Brain microvascular endothelial cell (primary cell): ENCODE data around the gene TRIM38.

ENCODE experiments used
- DNase-seq: peaks from one replicate; pipeline ENCODE4 v3.0.0-alpha.2; 2020
- H3K27ac ChIP-seq: fragments of 250-450 bp; sonication (Bioruptor Pico); 2 replicates; pipeline ENCODE4 v1.5.1; 2020; ENCODE audit warnings: mild to moderate bottlenecking, moderate library complexity
- H3K27me3 ChIP-seq: fragments of 250-450 bp; sonication (Bioruptor Pico); replicated peaks from 2 replicates; pipeline ENCODE4 v1.5.1; 2020; ENCODE audit warnings: mild to moderate bottlenecking
- H3K36me3 ChIP-seq: fragments of 250-450 bp; sonication (Bioruptor Pico); replicated peaks from 2 replicates; pipeline ENCODE4 v1.5.1; 2020; ENCODE audit warnings: mild to moderate bottlenecking
- H3K4me3 ChIP-seq: 2 replicates; pipeline ENCODE4 v1.5.1; 2011; ENCODE audit warnings: low read depth, mild to moderate bottlenecking, control low read depth, low read length, moderate library complexity
- CTCF ChIP-seq: IDR thresholded peaks from 2 replicates; pipeline ENCODE4 v1.5.1; 2011; ENCODE audit warnings: low read depth, mild to moderate bottlenecking, moderate library complexity, low read length, control low read depth, inconsistent platforms; ENCODE audit errors: missing control alignments
- in situ Hi-C: cut with HindIII; loops from 2 replicates; pipeline ENCODE4 v1.10.0; 2017; ENCODE audit warnings: low sequenced_read_pairs, low pct_ligation_motif_present

The TRIM38 gene

DNA sequence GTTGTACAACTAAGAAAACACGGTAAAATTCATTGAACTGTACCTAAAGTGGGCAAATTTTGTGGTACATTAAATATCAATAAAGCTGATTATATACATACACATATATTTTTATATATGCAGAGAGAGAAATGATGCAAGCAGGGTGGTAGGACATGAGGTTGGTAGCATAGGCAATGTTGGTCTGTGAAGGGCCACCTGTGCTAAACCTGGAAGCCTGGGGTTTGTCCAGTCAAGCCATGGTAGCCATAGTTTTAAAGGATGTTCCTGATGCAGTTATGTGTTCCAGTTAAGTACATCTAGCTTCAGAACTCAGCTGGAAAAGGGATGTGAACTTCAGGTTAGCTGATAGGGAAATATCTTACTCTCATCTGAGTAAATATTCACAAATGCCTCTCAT is 60.1 kb downstream of the TRIM38 start:
- in situ Hi-C loops = no loop called here

GRCh38 chr6:26024651-26025046 is 62.0 kb downstream of the TRIM38 start:
- DNase-seq = no peak
- Histone ChIP-seq H3K27ac (peak overlapping the region; percentile 95), H3K4me3 (no peak overlapping the region), H3K36me3 (no peaks in the 10 kb centered on the region), H3K27me3 (no peaks in the 10 kb centered on the region)
- in situ Hi-C loops = no loop called here
- no peak for TF ChIP-seq CTCF

More for the DNA sequence above, 60.1 kb downstream of the TRIM38 start:
- H3K4me3 ChIP-seq = no peak overlapping the region
- H3K36me3 ChIP-seq = no peaks in the 10 kb centered on the region
- H3K27me3 ChIP-seq = no peaks in the 10 kb centered on the region
- H3K27ac ChIP-seq = no peak overlapping the region
- no peak for TF ChIP-seq CTCF
- no peak for DNase-seq

DNA sequence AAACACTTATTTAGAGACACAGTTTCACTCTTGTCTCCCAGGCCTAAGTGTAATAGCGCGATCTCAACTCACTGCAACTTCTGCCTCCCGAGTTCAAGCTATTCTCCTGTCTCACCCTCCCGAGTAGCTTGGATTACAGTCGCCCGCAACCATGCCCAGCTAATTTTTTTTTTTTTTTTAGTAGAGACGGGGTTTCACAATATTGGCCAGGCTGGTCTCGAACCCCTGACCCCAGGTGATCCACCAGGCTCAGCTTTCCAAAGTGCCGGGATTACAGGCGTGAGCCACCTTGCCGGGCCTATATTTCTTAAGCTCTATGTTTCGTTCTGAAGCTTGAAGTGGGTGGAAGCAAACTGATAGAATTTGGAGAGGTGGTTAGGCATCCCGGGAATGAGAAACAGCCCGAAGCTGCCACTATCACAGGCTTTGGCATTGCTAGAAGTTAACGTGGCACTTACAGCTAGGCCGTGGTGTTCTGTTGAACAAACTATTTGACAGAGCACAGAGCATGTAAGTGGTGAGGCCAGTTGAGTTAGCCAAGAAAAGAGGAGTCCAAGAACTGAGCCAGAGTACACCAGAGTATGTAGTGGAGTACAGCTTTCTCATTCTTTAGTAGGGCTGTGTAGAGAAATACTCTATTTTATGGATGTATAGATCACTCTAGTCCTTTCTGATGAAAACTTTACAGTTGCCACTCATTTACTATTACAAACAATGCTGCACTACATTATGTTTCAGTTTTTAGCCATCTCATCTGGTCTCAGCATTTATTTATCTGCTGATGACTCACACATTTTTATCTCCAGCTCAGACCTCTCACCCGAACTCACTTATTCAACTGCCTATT is 62.7 kb downstream of the TRIM38 start:
- no peak overlapping the region for H3K4me3 ChIP-seq
- peak; percentile 77 for DNase-seq
- no peaks in the 10 kb centered on the region for H3K36me3 ChIP-seq

GRCh38 chr6:26025894-26026832 is 63.6 kb downstream of the TRIM38 start:
- in situ Hi-C loops = no loop called here

More for the DNA sequence above, 62.7 kb downstream of the TRIM38 start:
- no peak for TF ChIP-seq CTCF
- peak overlapping the region; percentile 95 for H3K27ac ChIP-seq
- no peaks in the 10 kb centered on the region for H3K27me3 ChIP-seq
- in situ Hi-C loops = no loop called here

More at GRCh38 chr6:26025894-26026832, 63.6 kb downstream of the TRIM38 start:
- peak; percentile 94 for TF ChIP-seq CTCF
- DNase-seq = peak; percentile 97
- H3K27ac ChIP-seq = peak overlapping the region; percentile 95
- H3K36me3 ChIP-seq = no peaks in the 10 kb centered on the region
- H3K27me3 ChIP-seq = no peaks in the 10 kb centered on the region
- H3K4me3 ChIP-seq = peak overlapping the region; percentile 78
